ENCODE data around the gene SETDB1. TPM values are rescaled to one million over a fixed set of nuclear protein-coding genes. Genes with fewer than 3 reads are reported as not detected.

SETDB1 gene
- total and polyA plus RNA-seq, 3 donors from 2014 or later: 85.9 to 90.6 (median 89.5) TPM

- 5 to 6% methylated on average over 4 of the region's 4 CpGs for WGBS, 2 donors
- intact Hi-C loops (cut with DNase I; ENCODE audit: low total_unique reads): no loop called here
- TF ChIP-seq, protein P1, sequence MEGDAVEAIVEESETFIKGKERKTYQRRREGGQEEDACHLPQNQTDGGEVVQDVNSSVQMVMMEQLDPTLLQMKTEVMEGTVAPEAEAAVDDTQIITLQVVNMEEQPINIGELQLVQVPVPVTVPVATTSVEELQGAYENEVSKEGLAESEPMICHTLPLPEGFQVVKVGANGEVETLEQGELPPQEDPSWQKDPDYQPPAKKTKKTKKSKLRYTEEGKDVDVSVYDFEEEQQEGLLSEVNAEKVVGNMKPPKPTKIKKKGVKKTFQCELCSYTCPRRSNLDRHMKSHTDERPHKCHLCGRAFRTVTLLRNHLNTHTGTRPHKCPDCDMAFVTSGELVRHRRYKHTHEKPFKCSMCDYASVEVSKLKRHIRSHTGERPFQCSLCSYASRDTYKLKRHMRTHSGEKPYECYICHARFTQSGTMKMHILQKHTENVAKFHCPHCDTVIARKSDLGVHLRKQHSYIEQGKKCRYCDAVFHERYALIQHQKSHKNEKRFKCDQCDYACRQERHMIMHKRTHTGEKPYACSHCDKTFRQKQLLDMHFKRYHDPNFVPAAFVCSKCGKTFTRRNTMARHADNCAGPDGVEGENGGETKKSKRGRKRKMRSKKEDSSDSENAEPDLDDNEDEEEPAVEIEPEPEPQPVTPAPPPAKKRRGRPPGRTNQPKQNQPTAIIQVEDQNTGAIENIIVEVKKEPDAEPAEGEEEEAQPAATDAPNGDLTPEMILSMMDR (IDR thresholded peaks at IDR 0.05): no peak
- no peak for TF ChIP-seq POLR2A (IDR thresholded peaks at IDR 0.05)
- Histone ChIP-seq H3K4me1 (peaks cover 38% of the 10 kb centered on the region), H3K36me3 (ENCODE audit: low read depth, missing control alignments) (no peaks in the 10 kb centered on the region), H3K4me3 (peak overlapping the region; percentile 81 to 89), H3K27ac (peak overlapping the region; percentile 93 to 95), H3K9me3 (no peaks in the 10 kb centered on the region), H3K27me3 (no peaks in the 10 kb centered on the region)
- peak; percentile 26 for DNase-seq
Observed at GRCh38 chr1:151007853-151008243, 81.7 kb downstream of the SETDB1 start.

DNA sequence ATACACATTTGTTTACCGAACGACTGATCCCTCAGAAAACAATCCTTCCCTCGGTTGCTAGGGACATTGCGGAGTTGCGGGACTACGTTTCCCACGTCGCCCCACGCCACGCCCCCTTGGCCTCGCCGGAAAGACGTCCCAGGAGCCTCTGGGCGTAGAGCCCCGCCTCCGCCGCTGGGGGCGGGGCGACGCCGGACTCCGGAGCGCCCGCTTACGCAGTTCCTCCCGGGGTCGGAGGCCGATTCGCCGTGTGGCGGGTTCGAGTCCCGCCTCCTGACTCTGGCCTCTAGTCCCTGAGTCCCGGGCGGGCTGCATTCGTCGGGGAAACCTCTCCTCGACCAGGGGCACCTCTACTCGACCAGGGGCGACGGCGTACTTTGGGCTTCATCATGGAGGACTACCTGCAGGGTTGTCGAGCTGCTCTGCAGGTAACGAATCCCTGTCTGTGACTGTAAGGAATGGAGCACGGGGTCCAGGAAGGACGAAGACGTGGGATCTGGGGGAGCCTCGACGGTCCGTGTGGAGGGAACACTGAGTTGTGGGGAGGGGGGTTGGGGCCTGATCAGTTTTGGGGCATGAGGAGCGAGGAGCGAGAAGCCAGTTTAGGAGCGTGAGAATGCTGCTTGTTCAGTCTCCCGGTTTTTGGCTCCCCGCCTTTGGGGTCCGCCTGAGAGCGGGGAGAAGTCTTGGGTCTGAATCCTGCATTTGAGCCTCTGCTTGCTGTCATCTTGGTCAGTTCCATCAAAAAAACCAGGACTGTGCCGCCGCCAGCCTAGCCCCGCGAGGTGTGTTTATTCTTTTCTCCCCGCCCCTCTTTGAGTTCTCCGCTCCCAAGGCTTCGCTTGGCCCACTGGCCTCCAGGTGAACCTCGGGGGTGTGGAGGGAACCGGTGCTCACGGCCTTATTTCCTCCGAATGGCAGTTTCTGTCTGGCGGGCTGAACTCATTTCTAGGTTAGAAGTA, 82.4 kb downstream of the SETDB1 start, which contains the start of gene PRUNE1:
Gene PRUNE1, plus strand, starts transcription at position 206 of the 962 bp plus-strand sequence. Its CDS starts 184 bp downstream, at position 390.
- peak; percentile 27 for TF ChIP-seq POLR2A (IDR thresholded peaks at IDR 0.05)
- TF ChIP-seq, protein P1 (IDR thresholded peaks at IDR 0.05): peak in 2 of 3 experiments; percentile 41 to 61
- H3K27me3 ChIP-seq: no peaks in the 10 kb centered on the region
- WGBS, 2 donors: 0 to 1% methylated on average over 29 to 56 of the region's 69 CpGs
- intact Hi-C loops (cut with DNase I; ENCODE audit: low total_unique reads): no loop called here
- H3K4me3 ChIP-seq: peak within 1 kb of the TSS; percentile 81 to 89
- peak; percentile 96 for DNase-seq
- H3K4me1 ChIP-seq: peaks cover 38% of the 10 kb centered on the region
- H3K36me3 ChIP-seq (ENCODE audit: low read depth, missing control alignments): no peaks in the 10 kb centered on the region
- H3K9me3 ChIP-seq: no peaks in the 10 kb centered on the region
- H3K27ac ChIP-seq: peak within 1 kb of the TSS; percentile 93 to 95

DNA sequence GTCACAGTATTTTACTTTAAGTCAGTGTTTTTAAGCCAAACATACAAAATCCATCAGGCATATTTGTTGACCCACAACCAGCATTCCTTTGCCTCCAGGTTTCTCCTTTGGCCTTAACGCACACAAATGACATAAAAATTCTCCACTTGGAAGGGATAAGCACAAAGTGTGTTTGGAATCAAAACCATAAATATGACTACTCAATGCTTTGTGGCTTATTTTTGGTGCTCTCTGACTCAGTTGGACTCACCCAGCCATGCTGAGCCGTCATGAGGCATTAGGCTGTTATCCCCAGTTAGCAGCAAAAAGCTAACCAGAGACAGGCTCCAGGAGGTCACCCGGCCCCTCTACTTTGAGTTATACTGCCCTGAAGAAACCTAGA, 83.0 kb downstream of the SETDB1 start:
- peak overlapping the region; percentile 93 to 95 for H3K27ac ChIP-seq
- H3K36me3 ChIP-seq (ENCODE audit: low read depth, missing control alignments): no peaks in the 10 kb centered on the region
- intact Hi-C loops (cut with DNase I; ENCODE audit: low total_unique reads): no loop called here
- no peaks in the 10 kb centered on the region for H3K9me3 ChIP-seq
- no peaks in the 10 kb centered on the region for H3K27me3 ChIP-seq
- WGBS, 2 donors: 32 to 35% methylated on average over 3 of the region's 3 CpGs
- H3K4me1 ChIP-seq: peaks cover 35% of the 10 kb centered on the region
- peak overlapping the region; percentile 81 to 89 for H3K4me3 ChIP-seq
- TF ChIP-seq POLR2A (IDR thresholded peaks at IDR 0.05): no peak
- TF ChIP-seq, protein P1 (IDR thresholded peaks at IDR 0.05): no peak
- no peak for DNase-seq

- peak overlapping the region in 1 of 2 donors; percentile 89 for H3K4me3 ChIP-seq
- intact Hi-C loops (cut with DNase I; ENCODE audit: low total_unique reads): no loop called here
- H3K36me3 ChIP-seq (ENCODE audit: low read depth, missing control alignments): no peaks in the 10 kb centered on the region
- H3K27me3 ChIP-seq: no peaks in the 10 kb centered on the region
- no peak for DNase-seq
- H3K27ac ChIP-seq: peak overlapping the region in 1 of 2 donors; percentile 93
- no peak for TF ChIP-seq POLR2A (IDR thresholded peaks at IDR 0.05)
- 93 to 94% methylated on average over 8 of the region's 8 CpGs for WGBS, 2 donors
- H3K9me3 ChIP-seq: no peaks in the 10 kb centered on the region
- peaks cover 33% of the 10 kb centered on the region for H3K4me1 ChIP-seq
Observed at GRCh38 chr1:151009674-151010345, 83.6 kb downstream of the SETDB1 start.

DNA sequence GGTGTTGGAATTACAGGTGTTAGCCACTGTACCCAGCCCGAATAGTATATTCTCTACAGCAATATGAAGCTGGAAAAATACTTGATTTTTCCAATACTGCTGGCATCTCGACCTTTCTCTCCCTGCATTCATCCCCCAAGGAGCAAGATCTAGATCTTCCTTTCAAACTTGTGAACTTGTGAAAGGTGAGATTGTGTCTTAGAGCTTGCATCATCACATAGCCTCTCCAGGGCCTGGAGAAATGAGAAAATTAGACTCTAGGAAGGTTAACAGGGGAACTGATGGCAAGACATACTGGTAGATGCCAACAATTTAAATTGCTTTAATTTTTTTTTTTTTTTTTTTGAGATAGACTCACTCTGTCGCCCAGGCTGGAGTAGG, 84.2 kb downstream of the SETDB1 start:
- intact Hi-C loops (cut with DNase I; ENCODE audit: low total_unique reads): no loop called here
- H3K4me3 ChIP-seq: no peak overlapping the region

More for the DNA sequence above, 84.2 kb downstream of the SETDB1 start:
- H3K27me3 ChIP-seq: no peaks in the 10 kb centered on the region
- DNase-seq: no peak
- H3K36me3 ChIP-seq (ENCODE audit: low read depth, missing control alignments): no peaks in the 10 kb centered on the region
- TF ChIP-seq POLR2A (IDR thresholded peaks at IDR 0.05): no peak
- TF ChIP-seq, protein P1 (IDR thresholded peaks at IDR 0.05): no peak
- H3K4me1 ChIP-seq: peaks cover 33% of the 10 kb centered on the region
- 84 to 94% methylated on average over 3 of the region's 3 CpGs for WGBS, 2 donors
- no peaks in the 10 kb centered on the region for H3K9me3 ChIP-seq
- H3K27ac ChIP-seq: no peak overlapping the region
